Hepatocyte (in vitro differentiated cells): ENCODE measurements around the gene BTRC. TPM values are rescaled to one million over a fixed set of nuclear protein-coding genes. Genes with fewer than 3 reads are reported as not detected.

Experiments used
- DNase-seq: peaks from one replicate; pipeline ENCODE4 v3.0.0-alpha.2; 2016; ENCODE audit warnings: low spot score
- H2AFZ ChIP-seq: fragments of 200-600 bp; sonication (generic); 2 replicates; pipeline ENCODE4 v1.6.0; 2016; ENCODE audit warnings: antibody characterized with exemption, mild to moderate bottlenecking
- H3K27ac ChIP-seq: fragments of 200-600 bp; sonication (generic); 2 replicates; pipeline ENCODE4 v1.5.1; 2016; ENCODE audit warnings: mild to moderate bottlenecking
- H3K27me3 ChIP-seq: fragments of 200-600 bp; sonication (generic); 2 replicates; pipeline ENCODE4 v1.6.1; 2016
- H3K36me3 ChIP-seq: fragments of 200-600 bp; sonication (generic); replicated peaks from 2 replicates; pipeline ENCODE4 v1.5.1; 2016; ENCODE audit warnings: low read depth; ENCODE audit not compliant: insufficient read depth
- H3K4me1 ChIP-seq: fragments of 200-600 bp; sonication (generic); 2 replicates; pipeline ENCODE4 v1.5.1; 2016; ENCODE audit warnings: mild to moderate bottlenecking, moderate library complexity; ENCODE audit not compliant: insufficient read depth
- H3K4me2 ChIP-seq: fragments of 200-600 bp; sonication (generic); 2 replicates; pipeline ENCODE4 v1.6.0; 2016
- H3K4me3 ChIP-seq: fragments of 200-600 bp; sonication (generic); 2 replicates; pipeline ENCODE4 v1.5.1; 2016; ENCODE audit warnings: mild to moderate bottlenecking
- H3K79me2 ChIP-seq: fragments of 200-600 bp; sonication (generic); 2 replicates; pipeline ENCODE4 v1.6.0; 2017; ENCODE audit warnings: mild to moderate bottlenecking
- H3K9me2 ChIP-seq: fragments of 200-600 bp; sonication (generic); replicated peaks from 2 replicates; pipeline ENCODE4 v1.6.0; 2017; ENCODE audit warnings: mild to moderate bottlenecking; ENCODE audit not compliant: insufficient read depth
- H3K9me3 ChIP-seq: fragments of 200-600 bp; sonication (generic); 2 replicates; pipeline ENCODE4 v1.5.1; 2016; ENCODE audit warnings: low read depth, mild to moderate bottlenecking
- H4K20me1 ChIP-seq: fragments of 200-600 bp; sonication (generic); 2 replicates; pipeline ENCODE4 v1.6.0; 2016; ENCODE audit warnings: mild to moderate bottlenecking; ENCODE audit not compliant: insufficient read depth, poor library complexity, severe bottlenecking
- CTCF ChIP-seq: fragments of 200-600 bp; sonication (generic); IDR thresholded peaks from 2 replicates; pipeline ENCODE4 v1.5.1; 2016; ENCODE audit warnings: antibody characterized with exemption, mild to moderate bottlenecking; ENCODE audit not compliant: poor library complexity
- EZH2 ChIP-seq: fragments of 200-600 bp; sonication (generic); IDR thresholded peaks from 2 replicates; pipeline ENCODE4 v1.6.1; 2016; ENCODE audit warnings: antibody characterized with exemption, mild to moderate bottlenecking, borderline replicate concordance
- EZH2phosphoT487 ChIP-seq: fragments of 200-600 bp; sonication (generic); IDR thresholded peaks from one replicate; pipeline ENCODE4 v1.6.1; 2018; ENCODE audit warnings: antibody characterized with exemption, mild to moderate bottlenecking, low read depth, moderate library complexity; ENCODE audit not compliant: unreplicated experiment, severe bottlenecking
- WGBS: methylation state at CpG from one replicate; pipeline ENCODE4 v1.1.6; 2016; ENCODE audit warnings: low lambda C conversion rate; ENCODE audit errors: missing lambda C conversion rate; 5-methylcytosine and 5-hydroxymethylcytosine counted together
- polyA plus RNA-seq: library from polyadenylated mRNA; unstranded; fragments of >200 nt; fragmentation: Nextera tagmentation; extraction: Ambion mirVana; gene quantifications from 2 replicates; pipeline ENCODE4 v1.2.1, GENCODE V29; 2016
- total RNA-seq: library from RNA; depleted of rRNA; stranded (reverse); fragments of >200 nt; gene quantifications from 2 replicates; pipeline ENCODE4 v1.2.3, GENCODE V29; 2014

Gene BTRC
- total and polyA plus RNA-seq, 2 experiments from 2014 or later = 14.5 to 24.3 TPM

DNA sequence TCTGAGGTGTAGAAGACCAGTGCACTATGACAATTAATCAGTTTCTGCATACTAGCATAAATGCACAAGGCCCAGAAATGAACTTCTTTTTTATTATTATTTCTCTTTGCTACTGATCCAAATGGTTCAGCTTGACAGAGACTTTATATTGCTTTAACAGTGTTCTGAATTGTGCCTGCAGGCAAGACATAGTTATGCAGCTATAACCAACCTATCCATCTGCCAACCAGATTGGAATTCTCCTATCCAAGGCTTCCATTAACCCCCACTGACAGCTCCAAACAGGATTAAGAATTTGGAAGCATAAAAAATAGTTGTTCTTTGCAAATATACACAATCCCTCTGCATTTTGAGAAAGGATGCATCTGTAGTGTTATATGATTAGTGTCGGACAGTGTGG lies 98.2 kb downstream of the BTRC start:
- no peaks in the 10 kb centered on the region for H3K9me3 ChIP-seq
- peaks cover 35% of the 10 kb centered on the region for H4K20me1 ChIP-seq
- WGBS = 72% methylated on average over 1 of the region's 1 CpG
- no peaks in the 10 kb centered on the region for H3K9me2 ChIP-seq
- peaks cover 7% of the 10 kb centered on the region for H3K79me2 ChIP-seq
- no peak overlapping the region for H3K27ac ChIP-seq
- no peak overlapping the region for H3K4me2 ChIP-seq
- no peak for TF ChIP-seq EZH2
- TF ChIP-seq EZH2phosphoT487 = no peak
- TF ChIP-seq CTCF = no peak
- H3K27me3 ChIP-seq = no peaks in the 10 kb centered on the region
- H3K4me3 ChIP-seq = no peak overlapping the region
- H3K36me3 ChIP-seq = no peaks in the 10 kb centered on the region
- peaks cover 10% of the 10 kb centered on the region for H3K4me1 ChIP-seq
- DNase-seq = no peak
- no peak overlapping the region for H2AFZ ChIP-seq

- no peak for DNase-seq
- no peaks in the 10 kb centered on the region for H3K9me3 ChIP-seq
- H3K79me2 ChIP-seq = peaks cover 6% of the 10 kb centered on the region
- no peak overlapping the region for H3K4me2 ChIP-seq
- no peaks in the 10 kb centered on the region for H3K27me3 ChIP-seq
- no peak overlapping the region for H3K4me3 ChIP-seq
- no peaks in the 10 kb centered on the region for H3K9me2 ChIP-seq
- no peak for TF ChIP-seq EZH2
- no peak for TF ChIP-seq EZH2phosphoT487
- no peak for TF ChIP-seq CTCF
- 97% methylated on average over 1 of the region's 1 CpG for WGBS
- no peaks in the 10 kb centered on the region for H3K36me3 ChIP-seq
- H3K4me1 ChIP-seq = peaks cover 10% of the 10 kb centered on the region
- H3K27ac ChIP-seq = no peak overlapping the region
- H2AFZ ChIP-seq = no peak overlapping the region
- peaks cover 35% of the 10 kb centered on the region for H4K20me1 ChIP-seq
Measured at GRCh38 chr10:101452593-101452992, 98.6 kb downstream of the BTRC start.

- H2AFZ ChIP-seq = no peak overlapping the region
- TF ChIP-seq CTCF (no peak), EZH2 (no peak), EZH2phosphoT487 (no peak)
- no peak for DNase-seq
- H3K9me2 ChIP-seq = no peaks in the 10 kb centered on the region
- H3K27me3 ChIP-seq = no peaks in the 10 kb centered on the region
- H3K9me3 ChIP-seq = no peaks in the 10 kb centered on the region
- H3K36me3 ChIP-seq = no peaks in the 10 kb centered on the region
- no peak overlapping the region for H3K4me3 ChIP-seq
- H3K4me1 ChIP-seq = peaks cover 10% of the 10 kb centered on the region
- no peak overlapping the region for H3K27ac ChIP-seq
- 76% methylated on average over 1 of the region's 1 CpG for WGBS
- peaks cover 35% of the 10 kb centered on the region for H4K20me1 ChIP-seq
- H3K4me2 ChIP-seq = no peak overlapping the region
- H3K79me2 ChIP-seq = no peaks in the 10 kb centered on the region
Measured at GRCh38 chr10:101453318-101453717, 99.4 kb downstream of the BTRC start.
